GM18517 (cell line): ENCODE measurements around the gene RIN3.

ENCODE experiments used
- ATAC-seq: cut with Tn5 transposase; IDR thresholded peaks from one replicate; pipeline ENCODE4 v1.9.1; 2021; ENCODE audit warnings: mild to moderate bottlenecking, moderate library complexity; ENCODE audit not compliant: unreplicated experiment

Gene RIN3

DNA sequence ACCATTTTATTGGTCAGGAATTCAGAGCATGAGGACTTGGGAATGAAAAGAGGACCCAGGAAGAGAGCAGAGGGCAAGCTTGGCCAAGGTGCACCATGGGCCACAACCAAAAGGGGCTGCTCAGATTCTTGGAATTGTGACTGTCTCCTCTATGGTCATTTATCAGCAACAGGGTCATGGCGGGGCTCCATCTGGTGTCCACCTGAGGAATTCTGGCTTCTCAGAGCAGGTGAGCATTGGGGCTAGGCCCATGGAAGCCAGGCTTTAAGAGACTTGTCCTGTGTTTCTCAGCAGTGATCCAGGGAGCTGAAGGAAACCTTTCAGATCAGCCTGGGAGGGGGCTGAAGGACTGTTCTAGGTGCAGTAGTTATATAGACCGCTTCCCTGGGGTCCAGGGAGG is 2.6 kb upstream of the RIN3 start:
- no peak for ATAC-seq

DNA sequence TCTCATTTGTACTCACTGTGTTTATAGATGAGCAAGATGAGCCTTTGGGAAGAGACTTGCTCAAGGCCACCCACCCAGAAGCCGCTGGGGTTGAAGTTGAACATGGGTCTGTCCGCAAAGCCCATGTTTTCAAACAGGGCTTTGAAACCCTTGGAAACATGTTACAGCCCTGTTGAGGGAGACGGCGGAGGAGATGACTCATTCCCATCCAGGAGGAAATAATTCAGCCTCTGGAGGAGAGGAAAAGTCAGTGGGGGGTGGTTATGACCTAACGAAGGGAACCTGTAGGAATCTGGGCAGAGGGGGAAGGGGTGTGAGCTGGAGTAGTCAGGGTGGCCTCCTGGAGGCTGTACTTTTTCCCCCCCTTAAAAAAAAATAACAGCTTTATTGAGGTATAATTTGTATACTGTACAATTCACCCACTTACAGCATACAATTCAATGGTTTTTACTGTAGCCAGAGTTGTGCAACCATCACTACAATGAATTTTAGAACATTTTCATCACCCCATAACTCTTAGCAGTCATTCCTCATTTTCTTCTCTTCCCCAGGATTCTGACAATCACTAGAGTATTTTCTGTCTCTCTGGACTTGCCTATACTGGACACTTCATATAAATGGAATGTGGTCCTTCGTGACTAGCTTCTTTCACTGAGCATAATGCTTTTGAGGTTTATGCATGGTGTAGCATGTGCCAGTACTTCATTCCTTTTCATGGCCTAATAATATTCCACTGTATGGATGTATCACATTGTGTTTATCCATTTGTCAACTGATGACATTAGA is 1.9 kb upstream of the RIN3 start:
- ATAC-seq: no peak

DNA sequence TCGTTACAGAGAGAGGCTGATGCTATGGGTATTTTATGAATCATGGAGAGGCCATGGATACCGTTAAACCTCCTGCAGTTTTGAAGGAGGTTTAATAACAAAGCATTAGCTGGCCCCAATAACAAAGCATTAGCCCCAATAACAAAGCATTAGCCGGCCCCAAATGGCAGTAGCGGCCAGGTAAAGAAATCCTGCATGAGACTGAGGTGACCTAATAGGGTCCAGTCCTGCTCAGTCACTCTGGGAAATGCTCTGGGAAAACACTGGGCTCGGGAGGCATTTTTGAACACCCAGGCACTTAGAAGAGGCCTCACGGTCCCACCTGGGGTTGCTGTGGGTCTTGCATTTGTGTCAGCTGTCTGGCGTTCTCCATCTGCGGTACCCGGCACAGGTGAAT is 776 bp upstream of the RIN3 start:
- ATAC-seq: no peak

DNA sequence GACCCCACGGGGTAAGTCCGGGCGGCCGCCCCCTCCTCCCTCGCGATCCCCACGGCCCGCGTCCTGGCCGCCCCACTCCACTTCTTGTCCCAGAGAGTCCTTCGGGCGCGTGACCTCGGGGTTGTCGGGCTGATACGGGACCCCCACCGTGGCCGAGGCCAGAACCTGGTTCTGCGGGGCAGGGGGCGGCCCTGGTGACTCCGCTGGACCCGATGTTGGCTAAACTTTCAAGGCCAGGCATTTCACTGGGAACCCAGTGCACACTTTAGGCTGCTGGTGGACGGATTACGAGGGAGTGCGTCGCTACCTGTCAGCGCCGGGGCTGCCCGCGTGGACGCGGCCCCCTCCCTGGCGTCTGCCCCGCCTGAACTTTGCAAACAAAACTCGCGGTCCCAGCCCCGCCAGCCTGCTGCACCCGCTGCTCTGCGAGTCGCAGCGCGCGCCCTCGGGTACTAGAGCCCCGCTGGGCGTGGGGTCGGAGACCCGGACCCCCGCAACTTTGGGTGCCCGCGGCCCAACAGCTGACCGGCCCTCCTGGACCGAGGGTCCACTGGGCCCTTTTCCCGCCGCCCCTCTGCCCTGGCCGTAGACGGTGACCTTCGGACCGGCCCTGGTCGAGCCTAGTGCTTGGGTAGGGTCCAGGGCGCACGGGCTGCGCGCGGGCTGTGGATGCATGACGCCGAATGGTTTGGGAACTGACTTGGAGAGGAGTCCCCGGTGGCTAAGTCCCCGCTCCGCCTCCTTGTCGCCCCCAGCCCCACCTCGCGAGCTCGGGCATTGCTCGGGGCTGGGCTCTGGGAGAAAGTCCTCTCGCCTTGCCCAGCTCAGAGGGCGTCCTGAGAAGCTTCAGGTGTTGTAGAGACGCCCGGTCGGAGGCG is 624 bp downstream of the RIN3 start:
- no peak for ATAC-seq

DNA sequence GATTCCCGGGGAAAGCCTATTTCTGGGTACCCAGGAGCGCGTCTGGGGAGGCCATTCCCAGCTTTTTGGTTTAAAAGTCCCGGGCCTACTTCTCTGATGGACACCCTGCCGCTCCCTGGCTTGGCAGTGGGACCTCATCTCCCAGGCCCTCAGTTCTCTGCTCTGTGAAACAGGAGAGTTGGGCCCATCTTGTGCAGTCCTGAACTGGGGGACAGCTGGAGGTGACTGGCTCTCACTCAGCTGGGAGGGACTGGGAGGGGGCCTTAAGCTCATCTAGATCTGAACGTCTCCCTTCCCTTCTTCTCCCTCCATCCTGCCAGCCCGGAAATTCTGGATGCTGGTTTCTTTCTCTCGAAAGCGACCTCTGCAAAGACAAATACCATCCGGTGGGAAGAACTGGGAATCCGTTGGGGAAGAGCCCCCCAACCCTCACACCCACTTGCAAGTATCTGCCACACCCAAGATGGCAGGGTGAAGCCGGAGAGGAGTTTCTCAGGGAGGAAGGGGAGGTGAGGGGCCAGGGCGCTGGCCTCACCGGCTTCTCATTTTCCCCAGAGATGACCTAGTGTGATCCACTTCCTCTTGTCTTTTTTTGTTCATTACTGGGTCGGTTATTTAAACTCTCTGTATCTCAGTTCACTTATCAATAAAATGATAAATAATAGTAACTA is 1.4 kb downstream of the RIN3 start:
- ATAC-seq: no peak

DNA sequence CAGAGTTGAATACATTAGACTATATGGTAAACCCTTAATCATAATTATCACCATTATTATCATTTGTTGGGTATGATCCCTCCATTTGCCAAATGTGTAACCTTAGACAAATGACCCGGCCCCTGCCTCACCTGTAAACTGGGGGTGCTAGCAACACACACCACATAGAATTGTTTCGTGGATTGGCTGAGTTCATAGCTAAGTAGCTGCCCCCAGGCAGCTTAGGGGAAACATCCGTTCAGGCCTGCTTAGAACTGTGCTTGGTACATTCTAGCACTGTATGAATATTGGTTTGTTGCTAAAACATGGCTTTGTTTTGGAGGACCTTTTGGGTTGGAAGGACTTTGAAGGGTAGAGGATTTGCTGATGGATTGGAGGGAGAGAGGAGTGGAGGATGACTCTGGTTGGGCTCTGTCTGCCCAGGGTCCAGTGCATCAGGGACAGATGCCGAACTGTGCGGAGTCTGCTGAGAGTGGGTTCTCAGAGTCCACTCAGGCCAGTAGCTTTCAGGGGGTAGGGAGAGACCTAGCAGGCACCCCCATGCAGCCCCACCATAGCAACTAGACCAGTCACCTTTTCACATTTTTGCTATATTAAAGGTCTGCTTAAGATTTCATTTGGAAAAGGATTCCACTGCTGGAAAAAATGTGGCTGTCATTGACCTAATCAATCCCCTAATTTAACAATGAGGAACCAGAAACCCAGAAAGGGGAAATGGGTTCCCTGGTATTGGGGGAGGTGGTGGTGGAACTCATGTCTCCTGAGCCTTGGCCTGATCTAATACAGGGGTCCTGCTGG is 2.2 kb downstream of the RIN3 start:
- no peak for ATAC-seq

DNA sequence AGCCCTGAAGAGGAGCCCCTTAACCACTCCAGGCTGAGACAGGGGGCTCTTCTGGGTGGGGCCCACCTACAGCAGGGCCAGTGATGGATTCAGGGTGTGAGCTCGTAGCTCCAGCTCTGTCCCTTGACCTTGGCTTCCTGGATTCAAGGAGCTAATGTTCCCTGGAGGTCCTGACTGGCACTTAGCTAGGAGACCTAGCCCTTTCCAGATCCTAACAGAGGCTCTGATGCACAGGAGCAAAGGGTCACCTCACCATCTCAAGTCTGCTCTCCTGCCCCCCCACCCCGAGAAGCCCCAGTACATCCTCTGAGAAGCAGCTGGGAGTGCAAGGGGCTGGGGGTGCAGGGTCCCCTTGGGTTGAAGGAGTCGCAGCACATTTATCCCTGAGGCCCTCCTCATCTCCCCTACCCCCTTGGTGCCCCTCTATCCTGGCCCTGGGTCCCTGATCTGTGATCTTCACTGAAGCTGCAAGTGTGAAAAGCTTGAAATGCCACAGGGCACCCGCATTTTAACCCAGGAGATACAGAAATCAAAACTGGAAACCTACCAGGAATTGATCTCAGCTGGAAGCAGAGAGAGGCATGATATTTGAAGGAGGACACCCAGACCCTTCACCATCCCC is 2.9 kb downstream of the RIN3 start:
- ATAC-seq: no peak

DNA sequence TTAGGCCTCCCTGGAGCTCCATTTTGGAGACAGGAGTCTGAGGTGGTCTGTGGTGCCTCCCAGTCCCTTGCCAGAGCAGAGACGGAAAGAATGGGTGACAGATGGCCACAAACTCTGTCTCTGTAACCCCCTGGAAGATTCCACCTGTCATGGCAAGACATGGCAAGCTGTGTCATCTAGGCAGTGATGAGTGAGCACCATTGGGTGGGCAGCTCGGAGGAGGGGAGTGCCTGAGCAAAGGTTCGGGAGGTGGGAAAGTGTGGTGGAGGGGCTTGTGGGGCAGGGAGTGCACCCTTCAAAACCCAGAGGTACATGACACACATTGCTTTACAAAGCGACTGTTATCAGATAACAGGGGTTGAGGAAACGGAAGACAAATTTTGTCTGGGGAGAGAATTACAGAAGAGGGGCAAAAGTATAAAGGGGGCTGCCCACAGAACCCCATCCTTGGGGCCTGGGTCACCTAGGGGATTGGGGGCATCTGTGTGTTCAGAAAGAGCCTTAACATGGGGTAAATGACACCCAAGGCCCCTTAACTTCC is 3.5 kb downstream of the RIN3 start:
- no peak for ATAC-seq

DNA sequence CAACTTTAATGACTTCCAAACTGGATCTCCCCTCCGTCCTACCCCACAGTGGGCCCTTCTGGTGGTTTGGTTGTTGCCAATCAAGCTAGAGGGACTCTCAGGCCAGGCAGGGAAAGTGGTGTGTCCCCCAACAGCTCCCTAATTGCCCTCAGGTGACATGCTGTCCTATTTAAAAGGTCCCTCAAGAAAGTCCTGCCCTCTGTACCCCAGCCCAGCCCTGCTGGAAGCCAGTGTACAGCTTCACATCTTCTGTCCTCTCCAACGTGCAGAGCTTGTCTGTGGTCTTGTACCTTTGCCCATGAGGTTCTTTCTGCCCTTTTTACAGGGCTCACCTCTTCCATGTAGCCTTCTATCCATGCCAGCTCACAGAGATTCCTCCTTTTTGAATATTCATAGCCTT is 4.2 kb downstream of the RIN3 start:
- no peak for ATAC-seq

DNA sequence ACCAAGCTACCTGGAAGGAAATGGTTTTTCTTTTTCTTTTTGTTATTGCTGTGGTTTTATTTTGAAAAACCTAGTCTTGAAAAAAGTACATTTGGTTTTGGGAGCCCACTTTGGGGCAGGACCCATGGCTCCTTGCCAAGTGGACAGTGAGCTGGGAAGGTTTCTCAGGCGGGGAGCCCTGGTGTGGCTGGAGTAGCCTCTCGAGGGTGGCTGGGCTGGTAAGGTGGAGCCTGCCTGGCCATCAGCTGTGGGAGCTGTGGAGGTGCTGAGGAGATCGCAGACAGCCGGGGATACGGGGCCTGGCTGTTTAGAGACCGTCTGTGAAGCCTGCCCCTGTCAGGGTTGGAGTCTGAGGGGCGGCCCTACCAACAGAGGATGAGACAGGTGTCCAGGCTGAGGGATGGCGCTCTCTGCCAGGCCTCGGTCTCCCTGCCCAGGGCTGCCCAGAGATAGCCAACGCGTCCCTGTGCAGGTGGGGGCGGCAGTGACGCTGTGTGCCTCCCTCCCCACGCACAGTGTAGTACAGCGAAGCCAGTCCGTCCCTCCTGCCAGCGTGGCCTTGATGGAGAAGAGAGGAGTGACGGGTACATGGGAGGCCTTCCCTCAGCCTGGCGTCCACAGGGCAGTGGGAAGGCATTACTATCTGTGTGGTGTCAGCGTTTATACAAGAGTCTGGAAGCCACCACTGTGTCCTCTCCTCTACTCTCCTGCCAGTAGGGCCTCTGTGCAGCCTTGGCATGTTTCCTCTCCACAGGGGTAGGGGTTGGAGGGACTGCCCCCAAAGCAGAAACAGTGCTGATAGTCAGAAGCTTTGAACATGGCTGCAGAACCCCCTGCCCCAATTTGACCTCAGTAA is 5.9 kb downstream of the RIN3 start:
- no peak for ATAC-seq

DNA sequence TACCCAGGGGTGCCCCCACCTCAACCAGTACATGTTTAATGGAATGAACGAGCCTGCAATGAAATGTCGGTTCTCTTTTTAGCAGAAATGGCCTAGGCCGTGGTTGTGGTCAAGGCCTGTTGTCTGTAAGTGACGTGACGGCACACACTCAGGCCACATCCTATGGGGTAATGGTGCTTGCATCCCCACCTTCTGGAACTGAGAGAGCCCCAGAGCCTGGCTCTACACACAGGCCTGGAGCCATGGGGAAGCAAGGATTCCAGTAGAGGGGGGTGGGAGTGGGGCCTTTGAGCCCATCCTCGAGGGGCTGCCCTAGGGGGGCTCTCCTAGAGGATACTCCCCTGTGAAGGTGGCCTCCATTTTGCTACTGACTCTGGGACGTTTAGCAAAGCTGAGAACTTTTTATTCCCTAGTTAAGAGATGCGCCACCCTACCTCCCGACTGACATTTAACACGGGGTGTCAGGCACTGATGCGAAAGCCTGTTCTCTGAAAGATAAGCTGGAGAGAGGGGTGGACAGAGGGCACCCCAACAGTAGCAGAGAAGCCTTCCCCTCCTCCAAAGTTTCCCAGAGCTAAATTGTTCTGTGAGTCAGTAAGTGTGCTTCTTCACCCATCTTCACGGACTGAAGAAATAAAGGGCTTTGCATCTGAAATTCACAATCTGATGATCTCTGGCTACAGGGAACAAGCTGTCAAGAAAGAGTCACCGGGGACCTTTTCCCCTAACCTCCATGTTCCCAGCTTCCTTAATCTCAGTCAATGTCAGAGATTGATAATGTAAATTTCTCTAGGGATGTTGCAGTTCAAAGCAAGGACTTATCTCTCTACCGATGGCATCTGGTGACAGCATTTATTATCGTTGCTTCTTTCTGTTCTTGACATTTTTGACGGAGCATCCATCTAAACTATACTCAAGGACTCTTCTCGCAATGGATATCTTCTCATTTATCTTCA is 6.8 kb downstream of the RIN3 start:
- no peak for ATAC-seq

DNA sequence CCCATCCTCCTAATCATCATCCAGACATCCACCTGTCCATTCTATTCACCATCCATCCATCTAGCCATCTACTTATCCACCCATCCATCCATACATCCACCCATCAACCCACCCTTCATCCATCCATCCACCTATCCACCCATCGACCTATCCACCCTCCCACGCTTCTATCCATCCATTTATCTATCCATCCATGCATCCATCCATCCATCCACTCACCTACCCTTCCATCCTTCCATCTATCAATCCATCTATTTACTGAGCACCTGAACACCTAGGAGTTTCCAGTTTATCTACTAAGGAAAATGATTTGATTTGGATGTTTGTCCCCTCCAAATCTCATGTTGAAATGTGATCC is 7.5 kb downstream of the RIN3 start:
- no peak for ATAC-seq

DNA sequence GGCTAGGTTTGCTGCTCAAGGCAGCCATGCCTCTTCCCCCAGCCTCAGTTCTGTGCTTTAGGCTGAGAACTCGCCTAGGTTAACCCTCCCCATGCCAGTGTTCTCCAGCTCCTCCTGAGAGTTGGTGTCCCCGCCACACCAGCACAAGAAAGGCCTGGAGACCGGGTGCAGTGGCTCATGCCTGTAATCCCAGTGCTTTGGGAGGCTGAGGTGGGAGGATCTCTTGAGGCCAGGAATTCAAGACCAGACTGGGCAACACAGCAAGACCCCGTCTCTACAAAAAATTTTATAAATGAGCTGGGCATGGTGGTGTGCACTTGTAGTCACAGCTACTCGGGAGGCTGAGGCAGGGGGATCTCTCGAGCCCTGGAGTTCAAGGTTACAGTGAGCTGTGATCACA is 10.2 kb downstream of the RIN3 start:
- no peak for ATAC-seq

DNA sequence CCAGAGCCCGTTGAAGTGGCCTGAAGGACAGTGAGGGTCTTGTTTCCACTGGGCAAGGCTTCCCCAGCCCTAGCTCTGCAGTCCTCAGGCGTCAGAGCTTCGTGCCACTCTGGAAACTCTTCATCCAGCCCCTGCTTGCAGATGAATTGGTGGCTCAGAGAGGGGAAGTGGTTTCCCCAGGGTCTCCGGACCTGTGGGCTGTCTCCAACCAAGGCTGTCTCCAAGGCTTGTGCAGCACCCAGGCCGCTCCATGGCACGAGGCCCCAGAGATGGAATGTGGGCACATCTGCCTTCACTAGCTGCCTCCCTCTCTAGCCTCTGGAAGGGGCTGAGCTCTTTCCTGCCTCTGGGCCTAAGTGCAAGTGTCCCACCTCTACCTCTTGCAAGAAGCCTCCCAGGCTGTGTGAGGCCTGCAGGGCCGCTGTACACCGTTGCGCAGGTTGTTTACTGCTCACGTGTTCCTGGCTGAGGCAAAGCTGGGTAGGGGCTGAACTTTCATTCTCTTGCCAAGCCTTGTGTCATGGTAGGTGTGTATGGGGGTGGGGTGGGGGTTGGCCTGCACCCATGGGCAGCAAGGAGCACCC is 11.1 kb downstream of the RIN3 start:
- no peak for ATAC-seq

DNA sequence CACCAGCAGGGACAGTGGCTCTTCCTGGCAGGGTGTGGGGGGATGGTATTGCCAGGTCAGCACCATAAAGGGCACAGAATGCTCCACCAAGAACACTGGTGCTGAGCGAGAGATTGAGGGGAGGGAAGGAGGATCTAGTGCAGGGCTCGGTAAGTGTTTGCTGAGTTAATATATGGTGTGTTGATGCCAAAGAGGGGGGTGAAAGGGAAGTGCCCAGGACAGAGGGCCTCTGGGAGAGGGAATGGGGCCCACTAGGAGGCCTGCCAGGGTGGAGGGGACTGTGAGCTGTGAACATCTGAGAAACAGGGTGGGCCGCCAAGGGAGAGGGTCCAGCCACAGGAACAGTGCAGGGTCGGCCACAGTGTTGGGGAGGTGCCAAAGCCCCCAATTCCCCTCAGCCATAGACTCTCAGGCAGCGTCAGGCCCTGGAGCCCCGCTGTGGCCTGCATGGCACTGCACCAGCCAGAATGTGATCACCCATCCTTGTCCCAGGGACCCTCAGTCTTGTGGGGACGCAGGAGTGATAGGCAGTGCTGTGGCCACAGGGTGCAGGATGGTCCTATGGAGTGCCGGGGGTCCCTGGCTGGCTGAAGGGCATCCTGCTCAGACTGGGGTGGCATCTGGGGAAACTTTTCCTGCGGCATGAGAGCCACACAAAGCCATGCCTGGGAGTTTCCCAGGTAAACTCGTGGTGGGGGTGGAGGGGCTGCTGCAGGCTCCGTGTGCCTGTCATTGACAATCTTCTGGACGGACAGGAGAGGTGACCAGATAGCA is 11.9 kb downstream of the RIN3 start:
- ATAC-seq: no peak

DNA sequence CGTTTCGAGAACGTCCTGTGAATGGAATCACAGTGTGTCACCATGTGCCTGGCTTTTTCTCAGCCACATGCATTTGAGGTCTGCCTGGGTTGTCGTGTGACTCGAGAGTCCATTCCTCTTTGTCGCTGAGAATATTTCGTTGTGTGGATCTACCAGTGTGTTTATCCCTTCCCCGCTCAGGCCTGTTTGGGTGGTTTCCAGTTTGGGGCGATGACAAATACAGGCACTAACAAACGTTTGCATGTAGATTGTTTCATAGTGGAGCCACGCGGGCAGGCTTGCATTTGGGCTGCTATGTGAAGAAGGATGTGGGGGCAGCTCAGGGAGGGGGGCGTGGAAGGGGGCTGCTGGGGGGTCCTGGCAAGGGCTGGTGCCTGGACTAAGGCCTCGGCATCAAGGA is 14.1 kb downstream of the RIN3 start:
- ATAC-seq: no peak

DNA sequence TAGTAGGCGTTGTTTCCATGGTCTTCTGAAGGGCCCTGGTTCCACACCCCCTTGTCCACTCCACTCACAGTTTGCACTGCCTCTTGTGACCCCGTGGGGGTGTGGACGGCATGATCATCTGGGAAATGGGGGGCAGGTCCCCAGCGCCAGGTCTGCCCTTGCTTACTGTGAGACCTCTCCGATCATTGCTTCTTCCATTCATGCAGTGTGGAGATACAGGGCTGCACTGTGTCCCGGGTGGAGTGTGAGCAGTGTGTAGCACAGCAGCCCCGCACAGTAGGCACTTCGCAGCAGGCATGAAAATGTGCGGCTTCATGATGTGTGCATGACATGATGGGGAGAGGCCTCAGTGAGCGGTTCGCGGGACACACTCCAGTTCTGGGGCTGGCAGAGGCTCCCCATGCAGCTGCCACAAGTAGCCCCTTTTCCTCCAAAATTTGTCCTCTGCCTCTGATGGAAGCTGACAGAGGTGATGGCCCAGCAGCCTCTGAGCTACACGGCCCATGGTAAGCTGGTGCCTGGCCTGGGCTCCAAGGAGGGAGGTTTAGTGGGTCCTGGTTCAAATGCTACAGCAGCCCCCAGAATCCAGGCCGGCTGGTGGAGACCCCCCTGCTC is 15.0 kb downstream of the RIN3 start:
- ATAC-seq: no peak
